K562 (cell line): Measurements from ENCODE around the gene HRH1. TPM values are rescaled to one million over a fixed set of nuclear protein-coding genes. Genes with fewer than 3 reads are reported as not detected.
A peak's percentile ranks its signal among the peaks of the same experiment; 100 is the strongest.

Experiments used
- ATAC-seq: fragments of 200-7000 bp; cut with Tn5 transposase; 3 replicates; pipeline ENCODE4 v1.9.1; 2020; ENCODE audit warnings: moderate library complexity
- BruUV-seq: library from RNA; stranded (reverse); fragments of 400-500 nt; replicated peaks from 2 replicates; lab custom pipeline; 2021; lab: Mats Ljungman, UMichigan
- CTCF ChIA-PET: fragments of 300-600 bp; formaldehyde crosslinking; extraction: SDS; loops from one replicate; lab custom pipeline; 2021; ENCODE audit warnings: low intra/inter-chr PET ratio; lab: Yijun Ruan, JAX
- POLR2A ChIA-PET: fragments of 300-600, 350-650 bp; sonication (Branson Sonifier 250); formaldehyde crosslinking; extraction: SDS; loops from one replicate; lab custom pipeline; 2021; ENCODE audit warnings: antibody characterized with exemption, inconsistent platforms; lab: Yijun Ruan, JAX
- DNase-seq, 4 experiments: peaks; one replicate each; pipeline versions ENCODE4 v3.0.0 to v3.0.0-alpha.2; 2011 to 2018; ENCODE audit warnings: low spot score in 3 of 4, mixed read lengths in 3 of 4; ENCODE audit errors: extremely low read depth in 1 of 4
- FAIRE-seq: peaks from 2 replicates; lab custom pipeline; 2011; peaks lifted over from hg19 to GRCh38; lab: Jason Lieb, UNC
- H2AFZ ChIP-seq: 2 replicates; pipeline ENCODE4 v1.6.0; 2011; ENCODE audit warnings: low read depth, low read length, control low read depth, inconsistent platforms
- H3K27ac ChIP-seq: fragments of 200-600 bp; 3 replicates; pipeline ENCODE4 v1.8.0; 2011; ENCODE audit warnings: low read depth, mild to moderate bottlenecking, control low read depth, inconsistent platforms, low read length, moderate library complexity, mixed read lengths; ENCODE audit errors: extremely low read depth
- H3K27me3 ChIP-seq, 2 experiments: fragments of 300-600 bp in 1 of 2; 2 replicates in 1 of 2; 3 replicates in 1 of 2; pipeline versions ENCODE4 v1.6.0 to v1.8.0; 2011; ENCODE audit warnings: inconsistent platforms in 2 of 2, low read length in 2 of 2, mild to moderate bottlenecking in 1 of 2, mixed read lengths in 1 of 2, moderate library complexity in 1 of 2; ENCODE audit not compliant: control insufficient read depth in 2 of 2, insufficient read depth in 2 of 2
- H3K36me3 ChIP-seq: fragments of 300-600 bp; 3 replicates; pipeline ENCODE4 v1.8.0; 2011; ENCODE audit warnings: mild to moderate bottlenecking, low read length, inconsistent platforms; ENCODE audit not compliant: control insufficient read depth, insufficient read depth
- H3K4me1 ChIP-seq, 2 experiments: fragments of 200-600 bp in 1 of 2; replicated peaks in 1 of 2; 2 replicates in 1 of 2; 3 replicates in 1 of 2; pipeline versions ENCODE4 v1.5.1 to v1.8.0; 2011; ENCODE audit warnings: inconsistent platforms in 2 of 2, low read length in 2 of 2, mild to moderate bottlenecking in 1 of 2, mixed read lengths in 1 of 2, moderate library complexity in 1 of 2; ENCODE audit not compliant: control insufficient read depth in 2 of 2, insufficient read depth in 2 of 2
- H3K4me2 ChIP-seq: 2 replicates; pipeline ENCODE4 v1.6.1; 2011; ENCODE audit warnings: low read length, control low read depth, inconsistent platforms, mixed read lengths; ENCODE audit not compliant: insufficient read depth
- H3K4me3 ChIP-seq: fragments of 200-600 bp; sonication (generic), shearing (Covaris generic); 2 replicates; pipeline ENCODE4 v1.5.1; 2016; ENCODE audit warnings: control low read depth, inconsistent platforms
- H3K79me2 ChIP-seq: fragments of 200-600 bp; 3 replicates; pipeline ENCODE4 v1.8.0; 2011; ENCODE audit warnings: low read length, inconsistent platforms; ENCODE audit not compliant: control insufficient read depth, insufficient read depth
- H3K9ac ChIP-seq, 2 experiments: 2 replicates each; pipeline versions ENCODE4 v1.6.0 to v1.6.1; 2011; ENCODE audit warnings: low read depth in 2 of 2, low read length in 2 of 2, control low read depth in 1 of 2, inconsistent platforms in 1 of 2, mild to moderate bottlenecking in 1 of 2, mixed read lengths in 1 of 2; ENCODE audit not compliant: insufficient read depth in 1 of 2
- H3K9me1 ChIP-seq: one replicate; pipeline ENCODE4 v1.6.0; 2011; ENCODE audit warnings: inconsistent platforms, mild to moderate bottlenecking, low read length, moderate library complexity; ENCODE audit not compliant: control insufficient read depth, insufficient read depth
- H3K9me3 ChIP-seq: replicated peaks from 2 replicates; pipeline ENCODE4 v1.5.1; 2011; ENCODE audit warnings: low read depth, low read length, inconsistent platforms; ENCODE audit not compliant: control insufficient read depth, insufficient read depth
- H4K20me1 ChIP-seq: replicated peaks from 2 replicates; pipeline ENCODE4 v1.6.1; 2011; ENCODE audit warnings: low read length, inconsistent platforms, mixed read lengths; ENCODE audit not compliant: control insufficient read depth, insufficient read depth
- HDAC1 ChIP-seq, 2 experiments: fragments of 450-650 bp; IDR thresholded peaks; 2 replicates each; pipeline ENCODE4 v1.6.1; 2016 to 2017; ENCODE audit warnings: inconsistent platforms in 1 of 2, mild to moderate bottlenecking in 1 of 2, moderate library complexity in 1 of 2
- HIVEP1 ChIP-seq: fragments of 250-450 bp; sonication (Bioruptor Pico); IDR thresholded peaks from 2 replicates; pipeline ENCODE4 v1.4.0; 2020; ENCODE audit warnings: mild to moderate bottlenecking
- MGA ChIP-seq: fragments of 450-650 bp; IDR thresholded peaks from 2 replicates; pipeline ENCODE4 v1.6.1; 2016; ENCODE audit warnings: mild to moderate bottlenecking, moderate library complexity
- SREBF2 ChIP-seq: sonication (generic); formaldehyde crosslinking; IDR thresholded peaks from 2 replicates; pipeline ENCODE4 v1.4.0; 2020; ENCODE audit warnings: mild to moderate bottlenecking, missing genetic modification reagents
- TOE1 ChIP-seq, 2 experiments: fragments of 450-650 bp in 1 of 2; sonication (generic) in 1 of 2; formaldehyde crosslinking in 1 of 2; IDR thresholded peaks; 2 replicates each; pipeline versions ENCODE4 v1.7.1 to v1.8.0; 2016 to 2022; ENCODE audit warnings: borderline replicate concordance in 2 of 2, mild to moderate bottlenecking in 2 of 2, antibody characterized with exemption in 1 of 2, inconsistent platforms in 1 of 2, low read depth in 1 of 2, missing genetic modification reagents in 1 of 2, moderate library complexity in 1 of 2
- ZFP36 ChIP-seq: fragments of 150-350 bp; IDR thresholded peaks from 2 replicates; pipeline ENCODE4 v1.6.1; 2018; ENCODE audit warnings: low read length, low read depth; ENCODE audit not compliant: partially characterized antibody
- WGBS: fragments of 100-300 bp; shearing (Covaris generic); methylation state at CpG from one replicate; pipeline ENCODE4 v1.1.6; 2016; ENCODE audit warnings: low coverage, mixed read lengths; ENCODE audit not compliant: insufficient coverage; ENCODE audit errors: missing lambda C conversion rate; 5-methylcytosine and 5-hydroxymethylcytosine counted together
- in situ Hi-C: fragments of 300-500 bp; cut with MboI; formaldehyde crosslinking; loops from 4 replicates; pipeline ENCODE4 v1.15.0; 2018; ENCODE audit warnings: inconsistent platforms, mixed read lengths
- intact Hi-C: fragments of 100-400 bp; cut with micrococcal nuclease; formaldehyde crosslinking; loops from 2 replicates; pipeline ENCODE4 v1.14.2; 2022
- polyA plus RNA-seq, 8 experiments: library from polyadenylated mRNA; depleted of rRNA in 4 of 8; stranded (reverse) in 5 of 8; unstranded in 3 of 8; fragments of >200 nt; fragmentation: Nextera tagmentation in 2 of 8; fragmentation: Illumina TruSeq in 1 of 8; extraction: Ambion mirVana in 2 of 8; extraction: Trizol in 1 of 8; gene quantifications; 2 replicates each; pipeline versions ENCODE4 v1.2.1 to v1.2.3, GENCODE V29; 2011 to 2014; ENCODE audit warnings: inconsistent platforms in 1 of 8, missing spikeins in 1 of 8
- total RNA-seq, 7 experiments: library from RNA; depleted of rRNA in 6 of 7; stranded (reverse); fragments of >200 nt in 6 of 7; fragmentation: Illumina TruSeq in 2 of 7; extraction: Trizol in 2 of 7; gene quantifications; 2 replicates each; pipeline versions ENCODE4 v1.2.1 to v1.2.3, GENCODE V29; 2011 to 2021; ENCODE audit warnings: low replicate concordance in 1 of 7

Gene HRH1
- total and polyA plus RNA-seq, 9 of the 15 experiments (the other 6 are each of a cell fraction or from before 2014, with no cell fraction given): 0.03 to 0.15 (median 0.06) TPM; not detected in 1

DNA sequence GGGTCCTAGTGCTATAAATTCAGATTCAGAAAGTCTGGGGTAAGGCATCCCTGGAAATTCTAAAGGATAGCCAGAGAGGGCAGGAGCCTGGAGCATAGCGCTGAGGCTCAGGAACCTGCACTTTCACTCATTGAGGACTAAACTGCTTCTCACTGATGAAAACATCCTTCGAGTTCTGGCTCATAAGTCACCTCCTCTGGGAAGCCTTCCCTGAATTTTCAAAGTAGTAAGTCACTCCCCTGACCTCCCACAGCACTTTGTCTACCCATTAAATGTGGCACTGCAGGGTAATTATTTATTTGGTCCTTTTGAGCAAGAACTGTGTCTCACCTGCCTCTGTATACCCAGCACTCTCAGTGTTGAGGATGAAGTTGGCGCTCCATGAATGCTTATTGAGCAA is 30.9 kb downstream of the HRH1 start:
- DNase-seq (no peak), ATAC-seq (no peak), FAIRE-seq (no peak)
- peaks cover 31 to 40% of the 10 kb centered on the region in 2 experiments; a peak in 4 of 5 replicates for H3K27me3 ChIP-seq
- intact Hi-C loops: no loop called here
- no peak overlapping the region for H3K4me3 ChIP-seq
- no peak overlapping the region for H3K4me2 ChIP-seq
- TF ChIP-seq MGA: no peak
- TF ChIP-seq HIVEP1 (CRISPR knock-in tag): no peak
- peak; percentile 63 for TF ChIP-seq ZFP36
- TF ChIP-seq TOE1 (IDR thresholded peaks at IDR 0.05; ENCODE audit: borderline replicate concordance): no peak
- TF ChIP-seq TOE1 (CRISPR knock-in tag; IDR thresholded peaks at IDR 0.05; ENCODE audit: borderline replicate concordance, low read depth): no peak
- no peak for TF ChIP-seq HDAC1 (IDR thresholded peaks at IDR 0.05)
- no peak for TF ChIP-seq SREBF2 (CRISPR knock-in tag)
- ChIA-PET POLR2A (interaction anchor here (1.5 to 1.7 kb wide), 2 partner anchors 13 to 15 kb away, joined by 3 to 8 read pairs; no protein-coding TSS in a partner anchor), CTCF (no interaction called here)
- no peaks in the 10 kb centered on the region for H3K4me1 ChIP-seq
- no peaks in the 10 kb centered on the region for H3K36me3 ChIP-seq
- 6% methylated on average over 3 of the region's 3 CpGs for WGBS
- in situ Hi-C loops: no loop called here
- no peak overlapping the region for H3K27ac ChIP-seq
- no peaks in the 10 kb centered on the region; the same call in 1 of the 2 replicates for H4K20me1 ChIP-seq
- no TSS peak for BruUV-seq
- H3K79me2 ChIP-seq: no peaks in the 10 kb centered on the region
- H2AFZ ChIP-seq: no peak overlapping the region
- no peaks in the 10 kb centered on the region for H3K9me3 ChIP-seq
- H3K9ac ChIP-seq: no peak overlapping the region
- H3K9me1 ChIP-seq: no peaks in the 10 kb centered on the region
